ENCODE measurements around the gene NPB.

DNA sequence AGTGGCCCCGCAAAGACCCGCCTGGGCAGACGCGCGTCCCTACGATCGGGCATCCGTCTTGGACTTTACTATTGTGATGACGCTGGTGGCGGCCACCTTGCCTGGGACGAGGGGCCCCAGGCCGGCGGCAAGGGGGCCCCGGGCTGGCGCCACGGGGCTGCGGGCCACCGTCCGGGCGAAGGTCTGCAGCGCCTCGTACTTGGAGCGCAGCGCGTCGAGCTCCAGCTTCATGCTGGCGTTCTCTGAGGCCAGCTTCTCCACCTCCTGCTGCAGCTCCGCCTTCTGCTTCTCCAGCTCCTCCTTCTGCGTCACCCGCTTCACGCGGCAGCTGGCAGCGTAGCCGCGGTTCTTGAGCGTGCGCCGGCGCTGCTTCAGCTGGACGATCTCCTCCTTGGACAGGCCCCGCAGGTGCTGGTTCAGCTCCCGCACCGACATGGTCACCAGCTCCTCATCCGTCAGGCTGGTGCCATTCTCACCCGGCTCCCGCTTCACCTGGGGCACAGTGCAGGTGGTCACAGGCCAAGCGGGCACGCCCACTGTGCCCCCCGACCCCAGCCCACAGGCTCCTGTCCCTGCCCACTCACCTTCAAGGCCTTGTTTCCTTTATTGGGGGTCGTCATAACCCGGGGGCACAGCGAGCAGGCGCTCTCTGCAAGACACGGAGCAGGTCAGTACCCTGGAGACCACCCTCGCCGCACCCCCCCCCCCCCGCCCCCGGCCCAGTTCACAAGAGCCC lies 20.7 kb downstream of the NPB start:
- TF ChIP-seq RAD21 (IDR thresholded peaks at IDR 0.05; ENCODE audit: low read length) (no peak), POLR2AphosphoS5 (IDR thresholded peaks at IDR 0.05; ENCODE audit: low read depth, low read length) (no peak), EP300 (IDR thresholded peaks at IDR 0.05; ENCODE audit: borderline replicate concordance in 1 of 2, low read depth in 1 of 2, low read length in 1 of 2) (no peak), GATA2 (CRISPR knock-in tag; IDR thresholded peaks at IDR 0.05) (no peak), SMC3 (IDR thresholded peaks at IDR 0.05; ENCODE audit: low read depth, low read length) (no peak), TAF1 (IDR thresholded peaks at IDR 0.05; ENCODE audit: borderline replicate concordance, low read depth, low read length) (no peak), FOXM1 (IDR thresholded peaks at IDR 0.05; ENCODE audit: low read depth) (no peak), ELF1 (IDR thresholded peaks at IDR 0.05) (no peak)
- TF ChIP-seq, protein P1, sequence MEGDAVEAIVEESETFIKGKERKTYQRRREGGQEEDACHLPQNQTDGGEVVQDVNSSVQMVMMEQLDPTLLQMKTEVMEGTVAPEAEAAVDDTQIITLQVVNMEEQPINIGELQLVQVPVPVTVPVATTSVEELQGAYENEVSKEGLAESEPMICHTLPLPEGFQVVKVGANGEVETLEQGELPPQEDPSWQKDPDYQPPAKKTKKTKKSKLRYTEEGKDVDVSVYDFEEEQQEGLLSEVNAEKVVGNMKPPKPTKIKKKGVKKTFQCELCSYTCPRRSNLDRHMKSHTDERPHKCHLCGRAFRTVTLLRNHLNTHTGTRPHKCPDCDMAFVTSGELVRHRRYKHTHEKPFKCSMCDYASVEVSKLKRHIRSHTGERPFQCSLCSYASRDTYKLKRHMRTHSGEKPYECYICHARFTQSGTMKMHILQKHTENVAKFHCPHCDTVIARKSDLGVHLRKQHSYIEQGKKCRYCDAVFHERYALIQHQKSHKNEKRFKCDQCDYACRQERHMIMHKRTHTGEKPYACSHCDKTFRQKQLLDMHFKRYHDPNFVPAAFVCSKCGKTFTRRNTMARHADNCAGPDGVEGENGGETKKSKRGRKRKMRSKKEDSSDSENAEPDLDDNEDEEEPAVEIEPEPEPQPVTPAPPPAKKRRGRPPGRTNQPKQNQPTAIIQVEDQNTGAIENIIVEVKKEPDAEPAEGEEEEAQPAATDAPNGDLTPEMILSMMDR (IDR thresholded peaks at IDR 0.05), result no peak
- TF ChIP-seq, protein P2, sequence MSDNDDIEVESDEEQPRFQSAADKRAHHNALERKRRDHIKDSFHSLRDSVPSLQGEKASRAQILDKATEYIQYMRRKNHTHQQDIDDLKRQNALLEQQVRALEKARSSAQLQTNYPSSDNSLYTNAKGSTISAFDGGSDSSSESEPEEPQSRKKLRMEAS (IDR thresholded peaks at IDR 0.05; ENCODE audit: low read depth), result no peak
- TF ChIP-seq, protein P3, sequence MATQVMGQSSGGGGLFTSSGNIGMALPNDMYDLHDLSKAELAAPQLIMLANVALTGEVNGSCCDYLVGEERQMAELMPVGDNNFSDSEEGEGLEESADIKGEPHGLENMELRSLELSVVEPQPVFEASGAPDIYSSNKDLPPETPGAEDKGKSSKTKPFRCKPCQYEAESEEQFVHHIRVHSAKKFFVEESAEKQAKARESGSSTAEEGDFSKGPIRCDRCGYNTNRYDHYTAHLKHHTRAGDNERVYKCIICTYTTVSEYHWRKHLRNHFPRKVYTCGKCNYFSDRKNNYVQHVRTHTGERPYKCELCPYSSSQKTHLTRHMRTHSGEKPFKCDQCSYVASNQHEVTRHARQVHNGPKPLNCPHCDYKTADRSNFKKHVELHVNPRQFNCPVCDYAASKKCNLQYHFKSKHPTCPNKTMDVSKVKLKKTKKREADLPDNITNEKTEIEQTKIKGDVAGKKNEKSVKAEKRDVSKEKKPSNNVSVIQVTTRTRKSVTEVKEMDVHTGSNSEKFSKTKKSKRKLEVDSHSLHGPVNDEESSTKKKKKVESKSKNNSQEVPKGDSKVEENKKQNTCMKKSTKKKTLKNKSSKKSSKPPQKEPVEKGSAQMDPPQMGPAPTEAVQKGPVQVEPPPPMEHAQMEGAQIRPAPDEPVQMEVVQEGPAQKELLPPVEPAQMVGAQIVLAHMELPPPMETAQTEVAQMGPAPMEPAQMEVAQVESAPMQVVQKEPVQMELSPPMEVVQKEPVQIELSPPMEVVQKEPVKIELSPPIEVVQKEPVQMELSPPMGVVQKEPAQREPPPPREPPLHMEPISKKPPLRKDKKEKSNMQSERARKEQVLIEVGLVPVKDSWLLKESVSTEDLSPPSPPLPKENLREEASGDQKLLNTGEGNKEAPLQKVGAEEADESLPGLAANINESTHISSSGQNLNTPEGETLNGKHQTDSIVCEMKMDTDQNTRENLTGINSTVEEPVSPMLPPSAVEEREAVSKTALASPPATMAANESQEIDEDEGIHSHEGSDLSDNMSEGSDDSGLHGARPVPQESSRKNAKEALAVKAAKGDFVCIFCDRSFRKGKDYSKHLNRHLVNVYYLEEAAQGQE (IDR thresholded peaks at IDR 0.05; ENCODE audit: low read depth, low read length), result no peak
